AG04450 (cell line): ENCODE results near the gene PHF21B. TPM values are rescaled to one million over a fixed set of nuclear protein-coding genes. Genes with fewer than 3 reads are reported as not detected.

Experiments used
- CTCF ChIA-PET: fragments of 300-600, 350-600 bp; formaldehyde crosslinking; extraction: SDS; loops from one replicate; lab custom pipeline; 2022; ENCODE audit warnings: antibody characterized with exemption, inconsistent platforms; lab: Charles Lee
- POLR2A ChIA-PET: fragments of 350-600 bp; formaldehyde crosslinking; extraction: SDS; loops from one replicate; lab custom pipeline; 2021; ENCODE audit warnings: antibody characterized with exemption, inconsistent platforms; lab: Yijun Ruan, JAX
- DNase-seq: peaks from one replicate; pipeline ENCODE4 v3.0.0-alpha.2; 2011; ENCODE audit warnings: low read depth, low spot score
- H3K27ac ChIP-seq: one replicate; pipeline ENCODE4 v1.5.1; 2012; ENCODE audit warnings: low read depth, low read length, control low read depth
- H3K27me3 ChIP-seq: one replicate; pipeline ENCODE4 v1.6.0; 2012; ENCODE audit warnings: low read length; ENCODE audit not compliant: control insufficient read depth, insufficient read depth
- H3K4me3 ChIP-seq: 2 replicates; pipeline ENCODE4 v1.5.1; 2011; ENCODE audit warnings: mild to moderate bottlenecking, low read depth, low read length, control low read depth
- H3K9me3 ChIP-seq: 2 replicates; pipeline ENCODE4 v1.5.1; 2012; ENCODE audit warnings: low read length; ENCODE audit not compliant: control insufficient read depth, insufficient read depth
- polyA plus RNA-seq: library from polyadenylated mRNA; depleted of rRNA; stranded (reverse); fragments of >200 nt; gene quantifications from 2 replicates; pipeline ENCODE4 v1.2.3, GENCODE V29; 2011
- TF ChIP-seq, protein P1 (sequence below): IDR thresholded peaks from 2 replicates; pipeline ENCODE4 v1.5.1; 2011; ENCODE audit warnings: low read depth, low read length, control low read depth, inconsistent platforms

PHF21B gene
- polyA plus RNA-seq, 1 experiment: not detected

DNA sequence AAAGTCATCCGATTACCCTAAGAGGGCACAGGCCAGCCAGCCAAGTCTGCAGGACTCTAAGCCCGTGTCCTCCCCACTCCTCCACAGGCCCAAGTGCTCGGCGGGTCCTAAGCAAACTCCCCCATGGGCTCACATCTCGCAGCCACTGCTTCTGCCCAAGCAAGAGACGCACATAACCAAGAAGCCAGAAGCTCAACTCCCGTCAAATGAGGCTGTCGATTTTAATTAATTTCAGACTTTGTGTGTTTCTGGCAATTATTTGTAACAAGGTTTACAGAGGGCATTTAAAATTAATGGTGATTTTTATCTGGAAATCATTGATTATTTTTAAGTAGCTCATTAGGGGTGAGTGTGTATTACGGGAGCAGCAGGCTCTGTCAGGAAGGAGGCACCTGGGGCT is 27.4 kb downstream of the PHF21B start:
- H3K4me3 ChIP-seq: no peak overlapping the region
- H3K27me3 ChIP-seq: peaks cover 15% of the 10 kb centered on the region
- ChIA-PET CTCF (no interaction called here), POLR2A (no interaction called here)
- no peak for DNase-seq
- TF ChIP-seq, protein P1, sequence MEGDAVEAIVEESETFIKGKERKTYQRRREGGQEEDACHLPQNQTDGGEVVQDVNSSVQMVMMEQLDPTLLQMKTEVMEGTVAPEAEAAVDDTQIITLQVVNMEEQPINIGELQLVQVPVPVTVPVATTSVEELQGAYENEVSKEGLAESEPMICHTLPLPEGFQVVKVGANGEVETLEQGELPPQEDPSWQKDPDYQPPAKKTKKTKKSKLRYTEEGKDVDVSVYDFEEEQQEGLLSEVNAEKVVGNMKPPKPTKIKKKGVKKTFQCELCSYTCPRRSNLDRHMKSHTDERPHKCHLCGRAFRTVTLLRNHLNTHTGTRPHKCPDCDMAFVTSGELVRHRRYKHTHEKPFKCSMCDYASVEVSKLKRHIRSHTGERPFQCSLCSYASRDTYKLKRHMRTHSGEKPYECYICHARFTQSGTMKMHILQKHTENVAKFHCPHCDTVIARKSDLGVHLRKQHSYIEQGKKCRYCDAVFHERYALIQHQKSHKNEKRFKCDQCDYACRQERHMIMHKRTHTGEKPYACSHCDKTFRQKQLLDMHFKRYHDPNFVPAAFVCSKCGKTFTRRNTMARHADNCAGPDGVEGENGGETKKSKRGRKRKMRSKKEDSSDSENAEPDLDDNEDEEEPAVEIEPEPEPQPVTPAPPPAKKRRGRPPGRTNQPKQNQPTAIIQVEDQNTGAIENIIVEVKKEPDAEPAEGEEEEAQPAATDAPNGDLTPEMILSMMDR: no peak
- H3K9me3 ChIP-seq: no peaks in the 10 kb centered on the region; the same call in 1 of the 2 replicates
- no peak overlapping the region for H3K27ac ChIP-seq

DNA sequence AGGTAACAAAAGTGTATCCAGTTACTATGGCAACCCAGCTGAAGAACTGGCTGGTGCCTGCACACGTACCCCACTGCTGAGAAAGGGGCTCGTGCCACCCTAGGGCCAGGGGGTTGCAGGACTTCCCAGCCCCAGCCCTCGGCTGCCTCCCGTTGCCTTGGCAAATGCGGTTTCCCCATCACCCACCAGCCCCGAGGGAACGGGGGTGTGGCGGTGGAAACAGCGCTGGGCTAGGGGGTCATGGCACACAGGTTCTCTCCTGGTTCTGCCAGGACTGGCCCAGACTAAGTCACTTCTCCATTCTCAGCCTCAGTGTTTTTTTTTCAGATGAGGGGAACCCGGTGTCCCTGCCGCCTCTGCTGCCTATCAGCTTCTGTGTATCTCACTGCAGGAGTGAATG is 27.9 kb downstream of the PHF21B start:
- no peak overlapping the region for H3K4me3 ChIP-seq

DNA sequence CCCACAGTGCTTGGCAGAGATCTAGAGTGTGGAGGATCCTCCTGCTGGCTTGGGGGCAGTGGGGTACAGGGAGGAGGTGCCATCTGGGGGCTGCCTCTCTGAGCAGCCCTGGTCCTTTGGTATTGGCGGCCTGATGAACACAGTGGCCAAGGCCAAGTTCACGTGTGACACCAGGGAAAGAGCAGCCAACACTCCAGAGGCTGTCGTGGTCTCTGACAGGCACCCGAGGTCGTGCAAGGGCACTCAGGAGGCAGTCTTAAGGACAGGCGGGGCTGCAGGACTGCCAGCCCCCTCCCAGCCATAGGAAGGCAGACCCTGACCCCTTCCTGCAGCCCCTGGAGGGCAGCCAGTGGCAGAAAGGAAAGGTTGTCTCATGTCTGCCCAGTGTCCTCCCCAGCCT is 30.7 kb downstream of the PHF21B start:
- CTCF ChIA-PET: no interaction called here
- POLR2A ChIA-PET: no interaction called here

More for the DNA sequence above, 27.9 kb downstream of the PHF21B start:
- TF ChIP-seq, protein P1: no peak
- POLR2A ChIA-PET: no interaction called here
- H3K27me3 ChIP-seq: peaks cover 15% of the 10 kb centered on the region
- H3K27ac ChIP-seq: no peak overlapping the region
- CTCF ChIA-PET: no interaction called here
- no peaks in the 10 kb centered on the region; the same call in 1 of the 2 replicates for H3K9me3 ChIP-seq
- no peak for DNase-seq

DNA sequence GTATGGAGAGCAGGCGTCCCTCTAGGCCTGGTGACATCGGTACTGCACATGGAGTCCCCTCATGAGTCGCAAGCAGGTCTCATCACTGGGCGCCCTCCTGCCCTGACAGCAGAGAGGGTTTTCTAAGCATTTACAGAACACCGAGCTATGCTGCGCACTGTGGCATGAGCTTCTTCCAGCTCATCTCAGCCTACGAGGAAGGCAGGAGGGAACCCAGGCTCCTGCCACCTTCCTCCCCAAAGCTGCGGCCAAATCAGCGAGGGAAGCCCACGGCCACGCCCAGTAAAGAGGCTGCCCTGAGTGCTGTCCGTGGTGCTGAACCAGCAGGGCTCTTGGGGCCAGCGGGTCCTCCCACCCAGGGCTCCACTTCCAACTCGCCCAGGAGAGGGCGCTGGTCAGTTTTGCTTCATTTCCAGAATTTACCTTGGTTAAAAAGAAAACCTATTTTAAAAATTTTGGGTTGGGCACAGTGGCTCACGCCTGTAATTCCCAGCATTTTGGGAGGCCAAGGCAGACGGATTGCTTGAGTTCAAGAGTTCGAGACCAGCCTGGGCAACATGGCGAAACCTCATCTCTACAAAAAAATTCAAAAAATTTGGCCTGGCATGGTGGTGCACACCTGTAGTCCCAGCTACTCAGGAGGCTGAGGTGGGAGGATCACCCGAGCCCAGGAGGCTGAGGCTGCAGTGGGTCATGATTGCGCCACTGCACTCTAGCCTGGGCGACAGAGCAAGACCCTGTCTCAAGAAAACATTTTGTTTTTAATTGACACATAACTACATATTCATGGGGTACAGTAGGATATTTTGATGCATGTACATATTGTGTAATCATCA is 34.2 kb downstream of the PHF21B start:
- TF ChIP-seq, protein P1: peak; percentile 80
- POLR2A ChIA-PET: no interaction called here
- H3K4me3 ChIP-seq: no peak overlapping the region
- H3K27ac ChIP-seq: no peak overlapping the region
- H3K27me3 ChIP-seq: peaks cover 23% of the 10 kb centered on the region
- no peaks in the 10 kb centered on the region; the same call in 1 of the 2 replicates for H3K9me3 ChIP-seq
- DNase-seq: peak; percentile 51
- CTCF ChIA-PET: interaction anchor here (0.6 to 1.5 kb wide), 5 partner anchors 8 to 177 kb away, joined by 3 to 5 read pairs (median 3); no protein-coding TSS in a partner anchor

More for the DNA sequence above, 30.7 kb downstream of the PHF21B start:
- no peak for DNase-seq
- TF ChIP-seq, protein P1: no peak
- Histone ChIP-seq H3K27ac (no peak overlapping the region), H3K4me3 (no peak overlapping the region), H3K9me3 (no peaks in the 10 kb centered on the region; the same call in 1 of the 2 replicates), H3K27me3 (peaks cover 16% of the 10 kb centered on the region)

DNA sequence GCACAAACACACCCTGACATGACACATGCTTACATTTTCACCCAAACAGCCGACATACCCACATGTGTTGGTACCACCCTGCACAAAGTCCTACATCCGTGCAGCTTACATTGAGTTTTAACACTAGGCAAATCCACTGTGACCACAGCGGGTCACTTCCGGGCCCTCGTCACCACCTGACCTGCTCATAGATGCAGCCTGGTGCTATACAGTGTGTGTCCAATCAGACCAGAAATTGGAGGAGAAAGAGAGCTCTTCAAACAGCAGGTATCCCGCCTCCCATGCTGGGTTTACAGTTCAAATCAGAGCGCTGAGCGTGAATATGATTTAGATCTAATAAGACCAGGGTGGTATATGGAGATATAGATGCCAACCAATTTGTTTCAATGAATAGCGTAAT is 35.4 kb downstream of the PHF21B start:
- CTCF ChIA-PET: interaction anchor here (1.0 to 1.5 kb wide), 3 partner anchors 9 to 123 kb away, joined by 3 read pairs; no protein-coding TSS in a partner anchor
- H3K4me3 ChIP-seq: no peak overlapping the region
- H3K27ac ChIP-seq: no peak overlapping the region
- H3K9me3 ChIP-seq: no peaks in the 10 kb centered on the region; the same call in 1 of the 2 replicates
- DNase-seq: no peak
- TF ChIP-seq, protein P1: no peak
- H3K27me3 ChIP-seq: peaks cover 19% of the 10 kb centered on the region
- POLR2A ChIA-PET: no interaction called here
